Loucy (cell line): ENCODE measurements around the gene ADAMTS8.

Experiments used
- CTCF ChIP-seq: fragments of 200-600 bp; sonication (generic); conservative IDR thresholded peaks from 2 replicates; pipeline ENCODE4 v1.5.1; 2014; ENCODE audit warnings: mild to moderate bottlenecking, antibody characterized with exemption, low read length
- EZH2phosphoT487 ChIP-seq: fragments of 200-600 bp; IDR thresholded peaks from 2 replicates; pipeline ENCODE4 v1.6.1; 2018; ENCODE audit warnings: antibody characterized with exemption, mild to moderate bottlenecking, moderate library complexity, borderline replicate concordance

- TF ChIP-seq EZH2phosphoT487 (no peak), CTCF (no peak)
Observed at GRCh38 chr11:130358398-130358797, 70.0 kb downstream of the ADAMTS8 start.
